Measurements from ENCODE around the gene PCDHGB4.

DNA sequence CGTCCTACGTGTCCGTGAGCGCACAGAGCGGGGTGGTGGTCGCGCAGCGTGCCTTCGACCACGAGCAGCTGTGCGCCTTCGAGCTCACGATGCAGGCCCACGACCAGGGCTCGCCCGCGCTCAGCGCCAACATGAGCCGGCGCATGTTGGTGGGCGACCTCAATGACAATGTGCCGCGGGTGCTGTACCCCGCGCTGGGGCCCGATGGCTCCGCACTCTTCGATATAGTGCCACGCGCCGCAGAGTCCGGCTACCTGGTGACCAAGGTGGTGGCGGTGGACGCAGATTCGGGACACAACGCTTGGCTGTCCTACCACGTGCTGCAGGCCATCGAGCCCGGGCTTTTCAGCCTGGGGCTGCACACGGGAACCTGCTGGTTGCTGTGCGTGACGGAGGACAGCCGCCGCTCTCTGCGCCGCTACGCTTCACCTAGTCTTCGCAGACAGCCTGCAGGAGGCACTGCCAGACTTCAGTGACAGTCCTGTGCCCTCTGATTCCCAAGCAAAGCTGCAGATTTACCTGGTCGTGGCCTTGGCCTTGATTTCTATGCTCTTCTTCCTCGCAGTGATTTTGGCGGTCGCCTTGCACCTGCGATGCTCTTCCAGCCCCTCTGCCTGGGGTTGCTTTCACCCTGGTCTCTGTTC is 40.4 kb downstream of the PCDHGB4 start:
- no peak for TF ChIP-seq CTCF (IDR thresholded peaks at IDR 0.05)
- no peak for TF ChIP-seq POLR2A (IDR thresholded peaks at IDR 0.05; ENCODE audit: low read length)
- TF ChIP-seq SMC3 (IDR thresholded peaks at IDR 0.05): no peak
- TF ChIP-seq, protein P1, sequence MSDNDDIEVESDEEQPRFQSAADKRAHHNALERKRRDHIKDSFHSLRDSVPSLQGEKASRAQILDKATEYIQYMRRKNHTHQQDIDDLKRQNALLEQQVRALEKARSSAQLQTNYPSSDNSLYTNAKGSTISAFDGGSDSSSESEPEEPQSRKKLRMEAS (IDR thresholded peaks at IDR 0.05): no peak
- no peak for TF ChIP-seq BHLHE40 (IDR thresholded peaks at IDR 0.05; ENCODE audit: low read depth, low read length)
- no peak for TF ChIP-seq CEBPB (IDR thresholded peaks at IDR 0.05)
- TF ChIP-seq RCOR1 (IDR thresholded peaks at IDR 0.05; ENCODE audit: low read depth, low read length): no peak
- TF ChIP-seq MYC (IDR thresholded peaks at IDR 0.05; ENCODE audit: borderline replicate concordance, low read length): no peak
- TF ChIP-seq, protein P2, sequence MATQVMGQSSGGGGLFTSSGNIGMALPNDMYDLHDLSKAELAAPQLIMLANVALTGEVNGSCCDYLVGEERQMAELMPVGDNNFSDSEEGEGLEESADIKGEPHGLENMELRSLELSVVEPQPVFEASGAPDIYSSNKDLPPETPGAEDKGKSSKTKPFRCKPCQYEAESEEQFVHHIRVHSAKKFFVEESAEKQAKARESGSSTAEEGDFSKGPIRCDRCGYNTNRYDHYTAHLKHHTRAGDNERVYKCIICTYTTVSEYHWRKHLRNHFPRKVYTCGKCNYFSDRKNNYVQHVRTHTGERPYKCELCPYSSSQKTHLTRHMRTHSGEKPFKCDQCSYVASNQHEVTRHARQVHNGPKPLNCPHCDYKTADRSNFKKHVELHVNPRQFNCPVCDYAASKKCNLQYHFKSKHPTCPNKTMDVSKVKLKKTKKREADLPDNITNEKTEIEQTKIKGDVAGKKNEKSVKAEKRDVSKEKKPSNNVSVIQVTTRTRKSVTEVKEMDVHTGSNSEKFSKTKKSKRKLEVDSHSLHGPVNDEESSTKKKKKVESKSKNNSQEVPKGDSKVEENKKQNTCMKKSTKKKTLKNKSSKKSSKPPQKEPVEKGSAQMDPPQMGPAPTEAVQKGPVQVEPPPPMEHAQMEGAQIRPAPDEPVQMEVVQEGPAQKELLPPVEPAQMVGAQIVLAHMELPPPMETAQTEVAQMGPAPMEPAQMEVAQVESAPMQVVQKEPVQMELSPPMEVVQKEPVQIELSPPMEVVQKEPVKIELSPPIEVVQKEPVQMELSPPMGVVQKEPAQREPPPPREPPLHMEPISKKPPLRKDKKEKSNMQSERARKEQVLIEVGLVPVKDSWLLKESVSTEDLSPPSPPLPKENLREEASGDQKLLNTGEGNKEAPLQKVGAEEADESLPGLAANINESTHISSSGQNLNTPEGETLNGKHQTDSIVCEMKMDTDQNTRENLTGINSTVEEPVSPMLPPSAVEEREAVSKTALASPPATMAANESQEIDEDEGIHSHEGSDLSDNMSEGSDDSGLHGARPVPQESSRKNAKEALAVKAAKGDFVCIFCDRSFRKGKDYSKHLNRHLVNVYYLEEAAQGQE (IDR thresholded peaks at IDR 0.05): no peak
- no peak for TF ChIP-seq RFX5 (IDR thresholded peaks at IDR 0.05)
- no peak for TF ChIP-seq FOSB (CRISPR knock-in tag; IDR thresholded peaks at IDR 0.05)
